ENCODE measurements around the gene PRM2. TPM values are rescaled to one million over a fixed set of nuclear protein-coding genes. Genes with fewer than 3 reads are reported as not detected.

Gene PRM2
- total RNA-seq, 1 donor from 2014 or later = not detected

- H3K4me3 Mint-ChIP-seq (ENCODE audit: unreplicated experiment) = no peak overlapping the region
- peaks cover 6% of the 10 kb centered on the region for H3K27me3 Mint-ChIP-seq (ENCODE audit: unreplicated experiment)
- H3K36me3 Mint-ChIP-seq (ENCODE audit: unreplicated experiment) = no peaks in the 10 kb centered on the region
- no peaks in the 10 kb centered on the region for H3K4me1 Mint-ChIP-seq (ENCODE audit: low read depth, unreplicated experiment)
- peak overlapping the region; percentile 52 for H3K27ac Mint-ChIP-seq (ENCODE audit: unreplicated experiment)
- no peak for DNase-seq
- H3K9me3 Mint-ChIP-seq (ENCODE audit: unreplicated experiment) = peaks cover 1% of the 10 kb centered on the region
- TF ChIP-seq, protein P1, sequence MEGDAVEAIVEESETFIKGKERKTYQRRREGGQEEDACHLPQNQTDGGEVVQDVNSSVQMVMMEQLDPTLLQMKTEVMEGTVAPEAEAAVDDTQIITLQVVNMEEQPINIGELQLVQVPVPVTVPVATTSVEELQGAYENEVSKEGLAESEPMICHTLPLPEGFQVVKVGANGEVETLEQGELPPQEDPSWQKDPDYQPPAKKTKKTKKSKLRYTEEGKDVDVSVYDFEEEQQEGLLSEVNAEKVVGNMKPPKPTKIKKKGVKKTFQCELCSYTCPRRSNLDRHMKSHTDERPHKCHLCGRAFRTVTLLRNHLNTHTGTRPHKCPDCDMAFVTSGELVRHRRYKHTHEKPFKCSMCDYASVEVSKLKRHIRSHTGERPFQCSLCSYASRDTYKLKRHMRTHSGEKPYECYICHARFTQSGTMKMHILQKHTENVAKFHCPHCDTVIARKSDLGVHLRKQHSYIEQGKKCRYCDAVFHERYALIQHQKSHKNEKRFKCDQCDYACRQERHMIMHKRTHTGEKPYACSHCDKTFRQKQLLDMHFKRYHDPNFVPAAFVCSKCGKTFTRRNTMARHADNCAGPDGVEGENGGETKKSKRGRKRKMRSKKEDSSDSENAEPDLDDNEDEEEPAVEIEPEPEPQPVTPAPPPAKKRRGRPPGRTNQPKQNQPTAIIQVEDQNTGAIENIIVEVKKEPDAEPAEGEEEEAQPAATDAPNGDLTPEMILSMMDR (IDR thresholded peaks at IDR 0.05; ENCODE audit: partially characterized antibody, unreplicated experiment) = no peak
Measured at GRCh38 chr16:11232302-11232851, 43.9 kb downstream of the PRM2 start.

DNA sequence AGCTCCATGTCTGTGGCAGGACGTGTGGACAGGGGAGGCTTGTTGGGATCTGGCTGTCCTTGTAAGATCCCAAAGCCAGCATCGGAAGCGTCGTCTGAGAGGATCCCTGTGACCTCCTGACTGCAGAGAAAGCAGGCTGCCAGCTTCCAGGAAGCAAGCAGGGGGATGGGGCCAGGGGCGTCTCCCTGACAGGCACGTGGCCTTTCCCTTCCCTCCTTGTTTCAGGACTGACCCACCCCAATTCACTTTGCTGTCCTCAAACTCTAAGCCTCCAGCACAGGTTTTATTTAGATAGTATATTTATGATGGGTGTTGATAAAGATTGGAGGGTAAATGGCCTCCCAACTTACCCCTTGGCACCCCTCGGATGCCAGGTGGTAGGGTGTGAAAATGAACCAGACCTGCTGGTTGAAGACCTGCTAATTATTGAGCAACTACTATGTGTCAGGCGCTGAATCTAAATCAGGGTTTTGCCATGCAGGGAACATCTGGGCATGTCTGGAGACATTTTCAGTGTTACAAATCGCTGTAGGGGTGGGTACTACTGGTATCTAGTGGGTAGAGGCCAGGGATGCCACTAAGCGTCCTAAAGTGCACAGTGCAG lies 44.8 kb downstream of the PRM2 start:
- H3K27ac Mint-ChIP-seq (ENCODE audit: unreplicated experiment) = no peak overlapping the region

DNA sequence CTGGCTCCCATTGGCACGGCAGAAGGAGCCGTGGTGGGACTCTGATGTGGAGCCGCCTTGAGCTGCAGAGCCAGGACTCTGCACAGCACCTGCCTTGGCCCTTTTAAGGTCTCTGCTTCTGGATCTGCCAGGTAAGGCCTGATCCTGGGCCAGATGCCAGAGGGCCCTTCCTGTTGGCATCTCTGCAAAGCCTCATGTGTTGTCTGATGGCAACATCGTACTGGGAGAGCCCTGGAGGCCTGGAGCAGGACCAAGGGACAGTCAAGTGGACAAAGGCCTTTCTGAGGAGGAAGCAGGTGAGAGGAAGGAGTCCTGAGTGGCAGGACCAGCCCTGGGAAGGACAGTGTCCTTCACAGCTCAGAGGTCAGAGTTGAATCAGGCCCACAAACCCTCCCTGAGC lies 46.4 kb downstream of the PRM2 start:
- H3K27me3 Mint-ChIP-seq (ENCODE audit: unreplicated experiment) = peaks cover 6% of the 10 kb centered on the region
- H3K4me1 Mint-ChIP-seq (ENCODE audit: low read depth, unreplicated experiment) = peaks cover under 1% of the 10 kb centered on the region
- no peak overlapping the region for H3K27ac Mint-ChIP-seq (ENCODE audit: unreplicated experiment)
- no peaks in the 10 kb centered on the region for H3K36me3 Mint-ChIP-seq (ENCODE audit: unreplicated experiment)
- H3K9me3 Mint-ChIP-seq (ENCODE audit: unreplicated experiment) = no peaks in the 10 kb centered on the region
- no peak overlapping the region for H3K4me3 Mint-ChIP-seq (ENCODE audit: unreplicated experiment)
- TF ChIP-seq, protein P1 (IDR thresholded peaks at IDR 0.05; ENCODE audit: partially characterized antibody, unreplicated experiment) = no peak
- no peak for DNase-seq

More for the DNA sequence above, 44.8 kb downstream of the PRM2 start:
- Mint-ChIP-seq H3K4me3 (ENCODE audit: unreplicated experiment) (no peak overlapping the region), H3K27me3 (ENCODE audit: unreplicated experiment) (peaks cover 6% of the 10 kb centered on the region), H3K9me3 (ENCODE audit: unreplicated experiment) (peaks cover 1% of the 10 kb centered on the region), H3K4me1 (ENCODE audit: low read depth, unreplicated experiment) (no peaks in the 10 kb centered on the region), H3K36me3 (ENCODE audit: unreplicated experiment) (no peaks in the 10 kb centered on the region)
- TF ChIP-seq, protein P1 (IDR thresholded peaks at IDR 0.05; ENCODE audit: partially characterized antibody, unreplicated experiment) = no peak
- DNase-seq = no peak

GRCh38 chr16:11229432-11229831 lies 46.8 kb downstream of the PRM2 start:
- TF ChIP-seq, protein P1 (IDR thresholded peaks at IDR 0.05; ENCODE audit: partially characterized antibody, unreplicated experiment) = no peak
- no peak for DNase-seq

More at GRCh38 chr16:11229432-11229831, 46.8 kb downstream of the PRM2 start:
- Mint-ChIP-seq H3K36me3 (ENCODE audit: unreplicated experiment) (no peaks in the 10 kb centered on the region), H3K27me3 (ENCODE audit: unreplicated experiment) (peaks cover 6% of the 10 kb centered on the region), H3K4me3 (ENCODE audit: unreplicated experiment) (no peak overlapping the region), H3K9me3 (ENCODE audit: unreplicated experiment) (no peaks in the 10 kb centered on the region), H3K27ac (ENCODE audit: unreplicated experiment) (no peak overlapping the region), H3K4me1 (ENCODE audit: low read depth, unreplicated experiment) (peaks cover 3% of the 10 kb centered on the region)

All from glutamatergic neuron (in vitro differentiated cells).